Measurements from ENCODE around the gene LIPA. TPM values are rescaled to one million over a fixed set of nuclear protein-coding genes. Genes with fewer than 3 reads are reported as not detected.
A peak's percentile ranks its signal among the peaks of the same experiment; 100 is the strongest.

LIPA gene
- total RNA-seq, 2 experiments from 2014 or later = 17.0 to 22.1 TPM

DNA sequence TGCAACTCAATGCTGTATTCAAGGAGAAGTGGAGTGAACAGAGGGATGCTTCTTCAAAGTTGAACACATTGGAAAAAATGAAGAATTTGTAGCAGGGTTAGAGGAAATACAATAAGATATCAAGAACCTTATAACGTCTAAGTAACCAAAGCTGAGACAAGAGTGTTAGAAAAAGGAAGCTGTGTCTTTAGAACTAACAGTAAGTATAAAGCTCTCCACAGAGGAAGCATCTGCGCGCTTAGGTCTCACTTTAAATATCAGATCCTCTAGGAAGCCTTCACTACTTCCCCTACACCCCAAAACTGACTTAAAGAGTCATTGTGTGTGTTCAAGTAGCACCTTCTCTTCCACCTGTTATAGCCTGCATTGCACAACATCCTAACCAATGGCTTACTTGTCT is 87.5 kb downstream of the LIPA start:
- ChIA-PET CTCF (interaction anchor here (0.6 to 1.9 kb wide), 12 partner anchors 12 to 230 kb away, joined by 3 to 13 read pairs (median 4); no protein-coding TSS in a partner anchor), POLR2A (no interaction called here)
- DNase-seq = no peak
- Mint-ChIP-seq H3K27ac (peak overlapping the region; percentile 84), H3K9me3 (ENCODE audit: low read depth) (no peaks in the 10 kb centered on the region), H3K4me3 (peak overlapping the region; percentile 38), H3K4me1 (peaks cover 32% of the 10 kb centered on the region), H3K36me3 (ENCODE audit: low read depth) (peaks cover 3% of the 10 kb centered on the region), H3K27me3 (peaks cover 24% of the 10 kb centered on the region)
- intact Hi-C loops (cut with DNase I, micrococcal nuclease) = loop anchor here (2.0 to 10.0 kb wide), 4 partner anchors 43 to 889 kb away; partner anchors contain the start of gene CH25H (in 1 of the 2)
- peak; percentile 7 for ATAC-seq

Other genes with a start within 250 kb of the LIPA start
- gene CH25H, start 44.5 kb downstream of the LIPA start, total RNA-seq = not detected
- 10 to 100 TPM; 38.2 to 43.5 TPM for gene IFIT2, start 50.3 kb upstream of the LIPA start, total RNA-seq
- gene IFIT3, start 76.2 kb upstream of the LIPA start, total RNA-seq = 10 to 100 TPM; 19.2 to 21.1 TPM
- gene IFIT1B, start 126.3 kb upstream of the LIPA start, total RNA-seq = not detected
- gene IFIT1, start 140.8 kb upstream of the LIPA start, total RNA-seq = 1 to 10 TPM; 5.9 to 6.5 TPM
- gene IFIT5, start 162.8 kb upstream of the LIPA start, total RNA-seq = 10 to 100 TPM; 14.4 to 14.9 TPM

Measured in activated CD4-positive, alpha-beta T cell treated with anti-CD3 and anti-CD28 coated beads for 36 hours (primary cell).